IPS-15b (cell line): ENCODE results near the gene MTHFD2L.
"Not testable (repeated sequence)": the region's sequence is repeated elsewhere in the genome, so short reads cannot be mapped to it uniquely, and the experiment has no call there.

ENCODE experiments used
- H3K27me3 ChIP-seq: one replicate; pipeline ENCODE4 v1.6.1; 2013; ENCODE audit warnings: low read length; ENCODE audit not compliant: control insufficient read depth, insufficient read depth
- H3K36me3 ChIP-seq: one replicate; pipeline ENCODE4 v1.6.1; 2013; ENCODE audit warnings: low read length; ENCODE audit not compliant: control insufficient read depth, insufficient read depth
- H3K4me1 ChIP-seq: one replicate; pipeline ENCODE4 v1.6.1; 2013; ENCODE audit warnings: mild to moderate bottlenecking, low read length; ENCODE audit not compliant: control insufficient read depth, insufficient read depth
- H3K4me3 ChIP-seq: one replicate; pipeline ENCODE4 v1.5.1; 2013; ENCODE audit warnings: low read depth, low read length
- H3K9ac ChIP-seq: one replicate; pipeline ENCODE4 v1.6.1; 2013; ENCODE audit warnings: low read depth, mild to moderate bottlenecking, low read length
- H3K9me3 ChIP-seq: one replicate; pipeline ENCODE4 v1.6.1; 2013; ENCODE audit warnings: mild to moderate bottlenecking, low read length; ENCODE audit not compliant: control insufficient read depth, insufficient read depth

The MTHFD2L gene

GRCh38 chr4:74330295-74330750, 172.4 kb downstream of the MTHFD2L start:
- H3K9ac ChIP-seq = no peak overlapping the region
- no peak overlapping the region for H3K4me3 ChIP-seq
- H3K36me3 ChIP-seq = no peaks in the 10 kb centered on the region
- H3K9me3 ChIP-seq = no peaks in the 10 kb centered on the region
- no peaks in the 10 kb centered on the region for H3K27me3 ChIP-seq
- no peaks in the 10 kb centered on the region for H3K4me1 ChIP-seq

DNA sequence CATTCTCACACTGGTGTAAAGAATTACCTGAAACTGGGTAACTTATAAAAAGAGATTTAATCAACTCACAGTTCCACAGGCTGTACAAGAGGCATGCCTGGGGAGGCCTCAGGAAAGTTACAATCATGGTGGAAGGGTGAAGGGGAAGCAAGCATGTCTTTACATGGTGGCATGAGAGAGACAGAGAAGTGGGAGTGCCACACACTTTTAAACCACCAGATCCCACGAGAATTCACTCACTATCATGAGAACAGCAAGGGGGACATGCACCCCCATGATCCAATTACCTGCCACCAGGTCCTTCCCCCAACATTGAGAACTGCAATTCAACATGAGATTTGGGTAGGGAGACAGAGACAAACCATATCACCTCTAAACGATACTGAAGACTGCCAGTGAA, 173.3 kb downstream of the MTHFD2L start:
- no peaks in the 10 kb centered on the region for H3K9me3 ChIP-seq
- H3K4me3 ChIP-seq = no peak overlapping the region
- H3K27me3 ChIP-seq = no peaks in the 10 kb centered on the region
- no peaks in the 10 kb centered on the region for H3K4me1 ChIP-seq
- no peaks in the 10 kb centered on the region for H3K36me3 ChIP-seq
- no peak overlapping the region for H3K9ac ChIP-seq

- H3K36me3 ChIP-seq = no peaks in the 10 kb centered on the region
- H3K4me1 ChIP-seq = no peaks in the 10 kb centered on the region
- H3K9me3 ChIP-seq = no peaks in the 10 kb centered on the region
- H3K9ac ChIP-seq = no peak overlapping the region
- H3K4me3 ChIP-seq = no peak overlapping the region
- H3K27me3 ChIP-seq = no peaks in the 10 kb centered on the region
These were observed 174.0 kb downstream of the MTHFD2L start for GRCh38 chr4:74331944-74332343.

GRCh38 chr4:74334636-74335035, 176.7 kb downstream of the MTHFD2L start:
- no peaks in the 10 kb centered on the region for H3K36me3 ChIP-seq
- no peaks in the 10 kb centered on the region for H3K27me3 ChIP-seq
- no peak overlapping the region for H3K9ac ChIP-seq
- no peaks in the 10 kb centered on the region for H3K9me3 ChIP-seq
- H3K4me1 ChIP-seq = no peaks in the 10 kb centered on the region
- no peak overlapping the region for H3K4me3 ChIP-seq

- Histone ChIP-seq H3K4me3 (no peak overlapping the region), H3K27me3 (no peaks in the 10 kb centered on the region), H3K36me3 (no peaks in the 10 kb centered on the region), H3K4me1 (no peaks in the 10 kb centered on the region), H3K9me3 (no peaks in the 10 kb centered on the region), H3K9ac (no peak overlapping the region)
These were observed 177.6 kb downstream of the MTHFD2L start for GRCh38 chr4:74335341-74336021.

DNA sequence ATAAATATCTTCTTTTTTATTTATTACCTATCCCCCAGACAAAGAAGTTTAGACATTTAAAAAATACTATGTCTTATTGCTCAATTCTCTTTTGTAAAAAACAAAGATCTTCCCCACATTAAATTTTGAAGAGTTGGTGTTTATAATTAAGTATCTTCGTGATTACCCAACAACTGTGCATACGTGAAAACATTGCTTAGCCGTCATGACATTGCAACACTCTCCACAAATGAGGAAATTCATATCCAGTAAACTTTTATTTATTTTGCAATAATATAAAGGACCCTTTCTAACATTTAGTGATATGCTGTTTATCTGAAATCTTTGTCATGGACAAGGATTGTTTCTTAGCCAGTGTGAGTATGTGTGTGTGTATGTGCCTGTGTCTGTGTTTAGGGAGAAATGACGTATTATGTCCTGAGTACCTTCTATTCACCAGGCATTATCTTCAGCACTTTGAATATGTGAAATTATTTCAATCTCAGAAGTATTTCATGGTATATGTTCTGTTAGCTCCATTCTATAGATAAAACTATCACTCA, 180.9 kb downstream of the MTHFD2L start:
- H3K27me3 ChIP-seq = no peaks in the 10 kb centered on the region
- H3K36me3 ChIP-seq = peaks cover 1% of the 10 kb centered on the region
- H3K9ac ChIP-seq = no peak overlapping the region
- no peaks in the 10 kb centered on the region for H3K4me1 ChIP-seq
- H3K4me3 ChIP-seq = no peak overlapping the region
- H3K9me3 ChIP-seq = no peaks in the 10 kb centered on the region

- H3K27me3 ChIP-seq = no peaks in the 10 kb centered on the region
- no peaks in the 10 kb centered on the region for H3K4me1 ChIP-seq
- H3K4me3 ChIP-seq = no peak overlapping the region
- no peaks in the 10 kb centered on the region for H3K9me3 ChIP-seq
- H3K36me3 ChIP-seq = peaks cover 2% of the 10 kb centered on the region
- H3K9ac ChIP-seq = no peak overlapping the region
These were observed 181.6 kb downstream of the MTHFD2L start for GRCh38 chr4:74339501-74339900.

DNA sequence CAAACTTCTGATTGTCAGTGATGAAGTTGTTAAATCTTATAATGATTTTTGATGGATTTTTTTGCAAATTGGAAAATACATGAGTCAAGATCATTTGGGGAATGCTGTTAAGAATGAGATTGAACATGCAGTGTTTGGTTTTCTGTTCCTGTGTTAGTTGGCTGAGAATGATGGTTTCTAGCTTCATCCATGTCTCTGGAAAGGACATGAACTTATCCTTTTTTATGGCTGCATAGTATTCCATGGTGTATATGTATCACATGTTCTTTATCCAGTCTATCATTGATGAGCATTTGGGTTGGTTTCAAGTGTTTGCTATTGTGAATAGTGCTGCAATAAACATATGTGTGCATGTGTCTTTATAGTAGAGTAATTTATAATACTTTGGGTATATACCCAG, 182.5 kb downstream of the MTHFD2L start:
- not testable (repeated sequence) for H3K36me3 ChIP-seq, H3K9me3 ChIP-seq, H3K4me1 ChIP-seq, H3K9ac ChIP-seq, H3K27me3 ChIP-seq, H3K4me3 ChIP-seq

- Histone ChIP-seq H3K27me3 (no peaks in the 10 kb centered on the region), H3K36me3 (peaks cover 2% of the 10 kb centered on the region), H3K9me3 (no peaks in the 10 kb centered on the region), H3K4me1 (no peaks in the 10 kb centered on the region), H3K4me3 (no peak overlapping the region), H3K9ac (no peak overlapping the region)
These were observed 186.1 kb downstream of the MTHFD2L start for GRCh38 chr4:74344031-74344430.
